Middle frontal gyrus (tissue), 1 donor: Measurements from ENCODE around the gene TMEM141.
"Not testable (repeated sequence)": the region's sequence is repeated elsewhere in the genome, so short reads cannot be mapped to it uniquely, and the experiment has no call there.

Experiments
- DNase-seq: peaks from one replicate; pipeline ENCODE4 v3.0.0-alpha.2; 2015; ENCODE audit warnings: low spot score; ENCODE audit errors: extremely low spot score

The TMEM141 gene

DNA sequence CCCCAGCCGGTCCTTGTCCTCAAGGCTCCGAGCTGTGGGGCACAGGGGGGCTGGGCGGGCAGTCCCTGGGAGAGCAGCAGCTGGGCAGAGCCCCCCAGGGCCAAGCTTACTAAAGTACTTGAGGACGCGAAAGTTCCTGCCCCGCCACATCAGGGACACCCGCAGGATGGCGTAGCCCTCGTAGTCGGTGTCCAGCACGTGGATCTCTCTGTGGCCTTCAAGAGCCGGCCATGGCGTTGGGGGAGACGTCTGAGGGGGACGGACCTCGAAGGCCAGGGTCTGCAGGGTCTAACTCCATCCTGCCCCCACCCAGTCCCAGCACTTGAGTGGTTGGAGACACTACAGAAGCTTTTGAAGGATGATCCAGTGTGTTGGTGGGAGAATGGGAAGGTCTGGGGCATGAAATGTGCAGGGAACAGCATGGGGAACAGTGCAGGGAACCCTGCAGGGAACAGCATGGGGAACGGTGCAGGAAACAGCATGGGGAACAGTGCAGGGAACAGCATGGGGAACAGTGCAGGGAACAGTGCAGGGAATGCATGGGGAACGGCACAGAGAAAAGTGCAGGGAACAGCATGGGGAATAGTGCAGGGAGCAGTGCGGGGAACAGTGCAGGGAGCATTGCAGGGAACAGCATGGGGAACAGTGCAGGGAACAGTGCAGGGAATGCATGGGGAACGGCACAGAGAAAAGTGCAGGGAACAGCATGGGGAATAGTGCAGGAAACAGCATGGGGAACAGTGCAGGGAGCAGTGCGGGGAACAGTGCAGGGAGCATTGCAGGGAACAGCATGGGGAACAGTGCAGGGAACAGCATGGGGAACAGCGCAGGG lies 35.6 kb upstream of the TMEM141 start:
- not testable (repeated sequence) for DNase-seq

DNA sequence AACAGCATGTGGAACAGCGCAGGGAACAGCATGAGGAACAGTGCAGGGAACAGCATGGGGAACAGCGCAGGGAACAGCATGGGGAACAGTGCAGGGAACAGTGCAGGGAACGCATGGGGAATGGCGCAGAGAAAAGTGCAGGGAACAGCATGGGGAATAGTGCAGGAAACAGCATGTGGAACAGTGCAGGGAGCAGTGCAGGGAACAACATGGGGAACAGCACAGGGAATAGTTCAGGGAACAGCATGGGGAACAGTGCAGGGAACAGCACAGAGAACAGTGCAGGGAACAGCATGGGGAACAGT lies 35.1 kb upstream of the TMEM141 start:
- DNase-seq = no peak

DNA sequence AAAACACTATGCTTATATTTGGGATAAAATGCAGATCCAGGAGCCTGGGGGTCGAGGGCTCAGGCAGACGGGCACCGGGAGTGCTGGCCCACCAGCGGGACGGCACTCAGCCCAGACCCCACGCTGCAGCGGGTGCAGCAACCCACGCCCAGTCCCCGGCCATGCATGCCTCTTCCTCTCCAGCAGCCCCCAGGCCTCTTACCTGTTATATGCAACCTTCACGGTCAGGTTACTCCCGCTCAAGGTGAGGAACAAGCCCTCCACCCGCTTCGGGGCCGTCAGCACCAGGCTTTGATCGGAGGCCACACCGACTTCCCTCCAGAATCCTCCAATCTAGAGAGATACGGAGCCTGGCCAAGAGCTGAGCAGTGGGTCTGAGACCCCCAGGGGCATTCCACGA lies 34.3 kb upstream of the TMEM141 start:
- DNase-seq = no peak

DNA sequence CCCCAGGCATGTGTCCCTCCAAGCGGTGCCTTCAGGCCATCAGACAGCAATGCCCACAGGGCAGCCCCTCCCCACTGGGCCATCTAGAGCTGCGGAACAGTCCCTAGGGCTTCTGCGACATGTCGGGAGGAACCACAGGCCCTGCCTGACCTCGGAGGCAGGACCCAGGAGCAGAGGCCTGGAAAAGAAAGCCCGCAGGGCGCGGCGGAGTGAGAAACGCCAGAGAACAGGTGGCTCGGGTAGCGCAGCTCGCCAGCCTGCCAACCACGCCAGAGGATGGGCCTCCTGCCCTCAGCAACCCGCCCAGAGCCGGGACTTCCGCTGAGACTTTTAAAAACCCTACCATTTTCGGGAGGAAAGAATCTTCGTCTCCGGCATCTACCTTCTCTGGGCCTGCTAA lies 33.8 kb upstream of the TMEM141 start:
- no peak for DNase-seq

DNA sequence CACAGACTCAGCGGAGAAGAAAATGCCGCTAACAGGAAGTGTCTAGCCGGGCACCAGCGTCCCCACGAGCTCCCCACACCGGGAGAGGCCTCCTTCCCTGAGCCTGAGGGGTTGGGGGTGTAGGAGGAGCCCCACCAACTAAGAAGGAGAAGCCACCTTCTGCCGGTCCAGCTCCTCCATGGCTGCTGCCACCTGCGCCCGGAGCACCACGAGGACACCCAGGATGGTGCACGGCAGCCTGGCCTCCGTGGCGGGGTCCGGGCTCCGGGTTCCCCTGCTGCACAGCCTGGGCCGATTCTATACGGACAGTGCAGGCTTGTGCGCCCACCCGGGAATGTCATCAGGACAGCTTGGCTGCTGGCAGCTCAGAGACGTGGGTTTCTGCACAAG lies 33.4 kb upstream of the TMEM141 start:
- DNase-seq = no peak

DNA sequence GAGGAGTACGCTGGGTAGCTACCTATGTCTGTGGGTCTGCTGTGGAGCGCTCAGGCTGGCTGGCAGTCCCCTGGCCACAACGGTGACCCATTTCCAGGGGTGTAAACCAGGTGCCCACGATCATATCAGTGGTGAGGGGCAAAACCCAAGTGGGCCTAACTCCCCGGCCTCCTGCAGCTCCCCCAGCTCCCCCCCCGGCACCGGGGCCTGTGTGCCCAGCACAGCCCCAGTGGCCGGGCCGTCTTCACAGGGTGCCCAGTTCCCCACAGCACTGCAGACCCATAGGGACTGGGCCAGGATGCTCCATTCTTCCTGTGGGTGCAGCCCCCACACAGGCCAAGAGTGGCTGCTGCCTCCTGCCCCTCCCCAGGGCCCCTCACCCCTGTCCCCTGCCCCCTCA lies 32.1 kb upstream of the TMEM141 start:
- DNase-seq = no peak

DNA sequence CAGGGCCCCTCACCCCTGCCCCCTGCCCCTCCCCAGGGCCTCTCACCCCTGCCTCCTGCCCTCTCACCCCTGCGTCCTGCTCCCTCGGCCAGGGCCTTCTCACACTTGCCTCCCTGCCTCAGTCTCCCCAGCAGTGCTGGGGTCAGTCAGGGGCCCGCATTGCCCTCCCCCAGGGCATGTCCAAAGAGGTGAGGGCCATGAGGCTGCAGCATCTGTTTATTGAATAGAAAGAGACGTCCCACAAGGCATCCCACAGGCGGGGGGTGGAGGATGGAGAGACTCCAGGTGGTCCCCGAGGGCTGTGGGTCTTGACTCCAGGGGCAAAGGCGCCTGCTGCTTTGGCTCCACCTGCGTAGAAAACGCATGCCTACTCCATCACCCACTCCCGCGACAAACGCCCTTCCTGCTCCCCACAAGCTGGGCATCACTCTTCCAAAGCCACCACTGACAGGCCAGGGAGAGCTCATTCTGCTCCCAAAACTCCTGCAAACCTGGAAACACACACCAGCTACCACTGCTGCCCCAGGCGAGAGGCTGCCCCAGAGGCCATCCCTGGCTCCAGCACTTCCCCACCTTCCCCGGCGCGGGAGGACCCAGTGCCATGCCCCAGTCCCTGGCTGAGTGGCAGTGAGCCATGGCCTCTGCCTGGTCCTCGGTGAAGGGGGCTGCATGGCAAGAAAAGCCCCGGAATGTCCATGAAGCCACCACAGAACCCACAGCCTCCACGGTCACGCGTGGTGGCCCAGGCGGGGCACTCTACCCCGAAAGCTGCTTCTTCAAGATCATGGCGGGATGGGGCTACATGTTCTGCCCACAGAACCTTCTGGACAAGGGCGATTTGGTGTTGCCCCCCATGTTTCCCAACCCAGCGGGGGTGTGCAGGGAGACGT lies 31.5 kb upstream of the TMEM141 start:
- DNase-seq = no peak

DNA sequence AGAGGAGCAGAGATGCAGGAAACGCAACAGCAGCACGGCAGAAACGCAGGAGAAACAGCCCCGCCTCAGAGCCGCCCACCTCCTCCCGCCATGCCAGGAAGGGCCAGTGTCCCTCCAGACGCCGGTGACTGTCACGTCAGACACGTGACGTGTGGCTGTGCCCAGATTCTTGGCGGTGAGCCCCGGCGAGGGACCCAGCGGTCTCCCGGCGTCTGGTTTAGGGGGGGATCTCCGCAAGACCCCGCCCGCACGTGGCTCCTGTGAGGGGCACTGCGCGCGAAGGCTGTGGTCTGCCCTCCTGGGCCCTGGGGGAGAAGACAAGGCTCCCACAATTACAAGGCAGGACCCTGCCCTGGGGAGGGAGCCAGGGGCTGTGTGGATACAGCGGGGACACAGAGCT lies 30.7 kb upstream of the TMEM141 start:
- DNase-seq = no peak

DNA sequence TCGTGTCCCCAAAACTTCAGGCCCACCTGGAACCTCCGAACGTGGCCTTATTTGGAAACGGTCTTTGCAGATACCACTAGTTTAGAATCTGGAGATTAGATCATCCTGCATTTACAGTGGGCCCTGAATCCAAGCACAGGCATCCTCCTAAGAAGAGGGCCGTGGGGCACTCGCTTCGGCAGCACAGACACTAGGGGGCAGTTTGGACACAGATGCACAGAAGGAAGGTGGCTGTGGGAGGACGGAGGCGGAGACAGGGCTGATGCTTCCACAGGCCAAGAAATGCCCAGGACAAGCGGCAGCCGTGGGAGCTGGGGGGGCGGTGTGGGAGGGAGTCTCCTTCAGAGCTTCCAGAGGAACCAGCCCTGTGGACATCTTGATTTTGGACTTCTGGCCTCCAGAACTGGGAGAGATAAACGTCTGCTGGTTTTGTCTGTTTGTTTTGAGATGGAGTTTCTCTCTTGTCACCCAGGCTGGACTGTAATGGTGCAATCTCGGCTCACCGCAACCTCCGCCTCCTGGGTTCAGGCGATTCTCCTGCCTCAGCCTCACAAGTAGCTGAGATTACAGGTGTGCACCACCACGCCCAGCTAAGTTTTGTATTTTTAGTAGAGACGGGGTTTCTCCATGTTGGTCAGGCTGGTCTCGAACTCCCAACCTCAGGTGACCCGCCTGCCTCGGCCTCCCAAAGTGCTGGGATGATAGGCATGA lies 30.2 kb upstream of the TMEM141 start:
- peak; percentile 32 for DNase-seq

DNA sequence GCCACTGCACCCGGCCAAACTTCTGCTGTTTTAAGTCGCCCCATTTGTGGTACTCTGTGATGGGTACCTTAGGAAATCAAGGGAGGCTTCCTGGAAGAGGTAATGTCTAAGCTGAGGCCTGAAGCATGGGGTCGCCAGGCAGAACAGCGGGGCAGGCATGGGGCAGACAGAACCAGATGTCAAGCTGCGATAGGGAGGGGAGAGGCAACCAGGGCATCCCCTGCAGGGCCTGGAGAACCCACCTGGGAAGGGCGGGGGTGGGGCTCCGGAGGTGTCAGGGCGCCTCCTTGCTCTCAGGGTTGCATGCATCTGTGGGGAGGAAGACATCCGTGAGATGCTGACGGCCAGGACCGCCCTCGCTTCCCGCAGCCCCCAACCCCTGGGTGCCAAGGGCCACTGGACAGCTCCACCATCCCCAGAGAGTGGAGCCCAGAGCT lies 29.6 kb upstream of the TMEM141 start:
- no peak for DNase-seq

DNA sequence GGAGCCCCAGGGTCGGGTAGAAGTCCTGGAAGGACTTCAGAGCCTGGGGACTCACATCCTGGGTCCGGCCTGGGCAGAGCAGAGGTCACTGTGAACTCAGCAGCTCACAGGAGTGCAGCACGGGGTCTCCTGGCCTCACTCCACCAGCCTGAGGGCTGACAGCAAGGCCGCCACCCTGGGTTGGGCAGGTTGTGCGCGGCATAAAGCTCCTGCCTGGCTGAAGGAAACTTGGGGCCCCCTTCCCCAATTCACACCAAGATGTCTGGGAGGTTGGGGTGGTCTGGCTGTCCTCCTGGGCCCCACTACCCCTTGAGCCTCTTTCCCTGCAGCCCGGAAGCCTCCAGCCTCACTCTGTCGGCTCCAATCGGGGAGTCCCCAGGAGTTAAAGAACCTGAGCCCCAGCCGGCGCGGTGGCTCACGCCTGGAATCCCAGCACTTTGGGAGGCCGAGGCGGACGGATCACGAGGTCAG lies 28.9 kb upstream of the TMEM141 start:
- DNase-seq = no peak

DNA sequence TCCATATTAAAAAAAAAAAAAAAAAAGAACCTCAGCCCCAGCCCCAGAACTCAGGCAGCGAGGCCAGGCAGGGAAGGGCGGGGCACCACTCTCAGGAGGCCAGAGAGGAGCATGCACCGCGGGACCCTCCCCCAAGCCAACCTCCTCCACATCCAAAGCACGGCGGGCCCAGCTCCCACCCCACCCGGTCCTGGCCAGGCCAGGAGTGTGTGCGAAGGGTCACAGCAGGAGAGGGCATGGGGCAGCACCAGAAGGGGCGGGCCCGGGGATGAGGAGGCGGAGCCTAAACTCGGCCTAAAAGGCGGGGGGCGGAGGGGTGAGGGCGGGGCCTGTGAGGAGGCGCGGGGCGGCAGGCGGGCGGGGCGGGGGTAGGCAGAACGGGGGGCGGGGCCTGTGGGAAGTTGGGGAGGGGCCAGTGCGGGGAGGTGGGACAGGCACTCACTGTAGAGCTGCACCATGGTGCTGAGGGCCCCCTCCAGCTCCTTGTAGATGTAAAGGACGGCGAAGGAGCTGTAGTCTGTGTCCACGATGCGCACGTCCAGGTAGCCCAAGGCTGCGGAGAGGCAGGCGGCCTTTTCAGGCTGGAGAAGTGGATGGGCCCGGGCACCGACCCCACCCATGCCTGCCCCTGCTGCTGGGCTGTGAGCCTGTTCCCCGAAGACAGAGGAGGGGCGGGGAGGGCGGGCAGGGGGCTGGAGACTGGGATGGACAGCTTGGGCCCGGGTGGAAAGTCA lies 28.1 kb upstream of the TMEM141 start:
- DNase-seq = no peak

DNA sequence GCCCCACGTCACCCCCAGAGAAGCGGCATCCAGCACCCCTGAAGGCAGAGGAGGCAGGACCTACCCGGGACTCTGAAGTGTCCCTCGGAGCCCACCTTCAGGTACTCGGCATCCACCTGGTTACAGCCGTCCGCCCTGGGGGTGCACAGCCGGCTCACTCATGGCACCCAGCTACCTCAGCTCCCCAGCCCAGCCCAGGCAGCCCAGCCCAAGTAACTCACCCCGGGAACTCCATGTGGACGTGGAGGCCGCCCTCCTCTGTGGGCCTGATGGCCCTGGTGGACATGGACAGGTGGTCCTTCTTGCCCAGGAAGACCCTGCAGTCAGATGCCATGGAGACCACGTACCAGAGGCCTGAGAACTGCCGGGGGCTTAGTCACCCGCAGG lies 27.5 kb upstream of the TMEM141 start:
- DNase-seq = no peak

DNA sequence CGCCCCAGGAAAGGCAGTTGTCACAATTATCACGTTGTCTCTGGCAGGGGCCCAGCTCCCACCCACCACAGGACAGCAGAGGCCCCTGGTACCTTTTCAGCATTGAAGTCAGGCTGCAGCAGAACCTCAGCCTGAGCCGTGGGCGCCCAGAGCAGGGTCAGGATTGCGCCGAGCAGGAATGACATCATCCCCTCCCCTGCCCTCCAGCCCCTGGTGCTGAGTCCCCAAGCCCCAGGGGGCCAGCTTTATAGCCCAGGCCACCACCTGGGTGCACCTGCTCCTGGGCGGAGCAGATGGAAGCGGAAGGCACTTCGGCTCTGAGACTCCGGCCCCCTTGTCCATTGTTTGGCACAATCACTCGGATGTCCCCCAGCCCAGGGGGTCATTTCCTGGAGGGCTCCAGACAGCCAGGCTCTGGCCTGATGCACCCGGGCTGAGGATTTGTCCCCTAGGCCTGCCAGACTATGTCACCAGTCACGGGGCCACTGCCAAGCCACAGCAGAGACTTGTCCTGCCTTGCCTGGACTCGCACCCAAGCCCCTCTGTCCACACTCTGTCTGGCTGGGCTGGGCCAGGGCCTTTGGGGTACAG lies 26.7 kb upstream of the TMEM141 start, which contains the start of gene LCN15:
Gene LCN15, minus strand, starts transcription at position 218 of the 591 bp plus-strand sequence. Its CDS starts 30 bp downstream, at position 188.
- DNase-seq = no peak

DNA sequence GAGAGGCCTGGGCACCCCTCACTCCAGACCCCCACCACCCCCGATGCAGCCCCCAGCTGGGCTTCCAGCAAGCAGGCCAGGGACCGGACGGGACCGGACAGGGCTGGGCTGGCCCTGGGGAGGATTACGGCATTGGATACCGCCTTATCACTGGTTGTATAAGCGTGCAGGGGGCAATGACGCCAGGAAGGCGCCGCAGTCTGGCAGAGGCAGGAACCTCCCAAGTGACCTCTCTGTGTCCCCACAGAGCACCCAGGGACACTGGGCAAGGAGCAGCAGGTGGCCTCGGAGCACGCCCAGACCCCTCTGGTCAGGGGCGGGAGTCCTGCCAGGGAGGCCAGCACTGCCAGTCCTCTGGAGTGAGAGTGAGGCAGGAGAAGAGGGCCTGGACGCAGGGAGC lies 26.1 kb upstream of the TMEM141 start:
- no peak for DNase-seq

DNA sequence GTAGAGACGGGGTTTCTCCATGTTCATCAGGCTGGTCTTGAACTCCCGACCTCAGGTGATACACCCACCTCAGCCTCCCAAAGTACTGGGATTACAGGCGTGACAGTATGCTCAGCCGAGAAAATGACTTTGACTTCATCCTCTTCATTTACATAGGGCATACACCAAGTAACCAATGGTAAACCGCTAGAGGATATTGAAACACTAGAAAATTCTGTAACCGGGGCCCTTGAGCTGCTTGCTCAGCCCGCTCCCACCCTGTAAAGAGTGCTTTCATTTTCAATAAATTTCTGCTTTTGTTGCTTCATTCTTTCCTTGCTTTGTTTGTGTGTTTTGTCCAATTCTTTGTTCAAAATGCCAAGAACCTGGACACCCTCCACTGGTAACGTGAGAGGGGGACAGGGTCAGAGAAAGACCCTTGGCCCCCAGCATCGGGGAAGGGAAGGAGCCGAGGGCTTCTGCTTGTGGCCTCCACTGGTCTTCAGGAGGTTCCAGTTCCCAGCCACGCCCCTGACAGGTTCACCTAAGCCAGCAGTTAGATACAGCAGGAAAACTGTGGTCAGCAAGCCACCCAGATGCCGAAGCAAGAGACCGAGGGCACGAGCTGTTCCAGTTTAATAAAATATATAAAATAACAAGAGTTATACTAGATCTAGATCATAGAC lies 25.3 kb upstream of the TMEM141 start:
- DNase-seq = not testable (repeated sequence)

DNA sequence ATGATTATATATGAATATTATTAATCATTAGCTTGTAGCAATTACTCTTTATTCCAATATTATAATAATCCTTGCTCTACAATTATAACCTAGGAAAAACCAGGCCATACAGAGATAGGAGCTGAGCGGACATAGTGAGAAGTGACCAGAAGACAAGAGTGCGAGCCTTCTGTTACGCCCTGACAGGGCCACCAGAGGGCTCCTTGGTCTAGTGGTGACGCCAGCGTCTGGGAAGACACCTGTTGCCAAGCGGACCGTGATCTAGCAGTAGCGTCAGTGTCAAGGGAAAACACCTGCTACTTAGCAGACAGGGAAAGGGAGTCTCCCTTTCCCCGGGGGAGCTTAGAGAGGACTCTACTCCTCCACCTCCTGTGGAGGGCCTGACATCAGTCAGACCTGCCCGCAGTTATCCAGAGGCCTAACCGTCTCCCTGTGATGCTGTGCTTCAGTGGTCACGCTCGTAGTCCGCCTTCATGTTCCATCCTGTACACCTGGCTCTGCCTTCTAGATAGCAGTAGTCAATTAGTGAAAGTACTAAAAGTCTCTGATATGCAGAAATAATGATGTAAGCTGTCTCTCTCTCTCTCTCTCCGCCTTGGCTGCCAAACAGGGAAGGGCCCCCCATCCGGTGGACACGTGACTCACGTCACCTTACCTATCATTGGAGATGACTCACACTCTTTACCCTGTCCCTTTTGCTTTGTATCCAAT lies 24.6 kb upstream of the TMEM141 start:
- DNase-seq = not testable (repeated sequence)

DNA sequence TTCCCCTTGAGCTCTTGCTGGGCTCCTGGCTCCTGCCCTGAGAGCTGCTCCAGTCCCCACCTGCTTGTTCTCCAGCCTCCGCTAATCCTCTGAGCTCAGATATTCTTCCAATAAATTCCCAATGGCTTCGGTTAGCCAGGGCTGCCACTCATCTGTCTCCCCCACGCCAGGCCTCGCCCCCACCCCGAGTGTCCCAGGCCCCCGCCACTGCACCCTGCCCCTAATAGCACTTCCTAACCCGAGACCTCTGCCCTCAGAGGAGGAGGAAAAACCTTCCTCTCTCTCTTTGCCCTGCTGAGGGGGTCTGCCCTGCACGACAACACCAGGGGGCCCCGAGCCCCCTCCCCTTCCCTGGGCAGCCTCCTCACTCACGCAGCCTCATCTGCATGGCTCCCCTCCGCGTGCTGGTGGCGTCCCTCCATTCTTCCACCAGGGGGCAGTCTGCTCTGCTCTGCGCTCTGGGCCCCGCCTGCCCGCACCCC lies 21.4 kb upstream of the TMEM141 start:
- no peak for DNase-seq

DNA sequence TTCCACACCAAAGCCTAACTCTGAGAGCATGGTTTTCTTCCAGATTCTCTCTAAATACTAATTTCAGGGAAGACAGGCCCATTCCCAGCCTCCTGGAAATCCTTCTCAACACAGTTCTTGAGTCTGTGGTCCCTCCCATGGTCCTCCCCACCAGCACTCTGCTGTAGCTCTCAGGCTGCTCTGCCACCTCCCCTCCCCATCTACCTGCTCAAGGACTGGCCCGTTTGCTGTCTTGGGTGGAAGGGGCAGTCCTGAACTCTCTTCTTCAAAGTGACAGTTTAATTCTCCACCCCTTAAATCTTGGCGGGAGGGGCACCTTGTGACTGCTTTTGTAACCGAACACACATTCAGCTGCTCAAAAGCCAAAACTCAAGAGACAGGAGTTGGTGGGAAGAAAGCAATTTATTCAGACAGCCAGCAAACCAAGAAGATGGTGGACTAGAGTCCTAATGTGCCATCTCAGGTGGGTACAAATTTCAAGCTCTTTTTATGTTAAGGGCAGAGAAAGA lies 19.2 kb upstream of the TMEM141 start:
- DNase-seq = no peak
